Measurements from ENCODE around the gene SLC9A5.
A peak's percentile ranks its signal among the peaks of the same experiment; 100 is the strongest.

SLC9A5 gene

DNA sequence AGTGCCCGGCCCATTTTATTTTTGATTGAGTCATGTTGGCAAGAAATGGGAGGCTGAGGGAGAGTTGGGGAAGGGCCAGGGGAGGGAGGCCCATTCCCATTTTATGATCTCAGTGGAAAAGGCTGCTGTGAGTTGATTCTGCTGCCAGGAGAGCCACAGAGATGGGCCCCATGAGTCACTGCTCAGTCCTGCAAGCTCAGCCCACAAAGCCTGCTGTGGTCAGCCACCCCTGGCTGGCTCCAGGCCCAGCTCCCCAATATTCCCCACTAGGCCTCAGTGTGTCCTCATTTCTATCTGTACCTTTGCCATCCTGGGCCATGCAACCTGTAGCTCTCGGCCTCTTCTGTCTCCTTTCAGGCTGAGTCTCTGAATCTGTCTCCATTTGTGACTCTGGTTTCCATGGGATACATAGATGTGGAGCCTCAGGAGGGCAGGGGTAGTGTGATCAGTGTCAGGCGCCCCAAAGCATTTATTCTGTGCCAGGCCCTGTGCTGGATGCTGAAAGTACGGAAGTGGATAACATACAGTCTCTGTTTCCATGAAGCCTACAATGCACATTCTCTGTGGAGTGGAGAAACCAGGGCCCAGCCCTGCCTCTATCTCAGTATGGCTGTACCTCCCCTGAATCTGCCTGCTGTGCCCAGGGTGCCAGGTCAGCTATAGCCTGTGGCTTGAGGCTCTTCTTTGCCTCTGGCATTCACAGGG is 28.7 kb downstream of the SLC9A5 start:
- Histone ChIP-seq H3K4me3 (ENCODE audit: low read depth, low read length) (peak overlapping the region; percentile 85), H3K4me1 (ENCODE audit: control insufficient read depth, insufficient read depth, low read length, unreplicated experiment) (peaks cover 35% of the 10 kb centered on the region), H3K79me2 (ENCODE audit: control insufficient read depth, insufficient read depth, low read length, unreplicated experiment) (peaks cover 26% of the 10 kb centered on the region), H3K36me3 (ENCODE audit: insufficient read depth, low read length) (peaks cover 5% of the 10 kb centered on the region; the same call in 1 of the 2 replicates), H3K27ac (ENCODE audit: low read depth, low read length) (peak overlapping the region; percentile 95), H2AFZ (ENCODE audit: low read length, unreplicated experiment) (no peak overlapping the region), H3K27me3 (ENCODE audit: insufficient read depth, low read length) (no peaks in the 10 kb centered on the region)

- Histone ChIP-seq H3K36me3 (ENCODE audit: insufficient read depth, low read length) (peaks cover 13% of the 10 kb centered on the region; the same call in 1 of the 2 replicates), H2AFZ (ENCODE audit: low read length, unreplicated experiment) (no peak overlapping the region), H3K4me3 (ENCODE audit: low read depth, low read length) (peak overlapping the region; percentile 85), H3K27ac (ENCODE audit: low read depth, low read length) (peak overlapping the region; percentile 95), H3K27me3 (ENCODE audit: insufficient read depth, low read length) (no peaks in the 10 kb centered on the region), H3K4me1 (ENCODE audit: control insufficient read depth, insufficient read depth, low read length, unreplicated experiment) (peaks cover 35% of the 10 kb centered on the region), H3K79me2 (ENCODE audit: control insufficient read depth, insufficient read depth, low read length, unreplicated experiment) (peaks cover 26% of the 10 kb centered on the region)
These were observed 29.4 kb downstream of the SLC9A5 start for GRCh38 chr16:67277999-67278772.

DNA sequence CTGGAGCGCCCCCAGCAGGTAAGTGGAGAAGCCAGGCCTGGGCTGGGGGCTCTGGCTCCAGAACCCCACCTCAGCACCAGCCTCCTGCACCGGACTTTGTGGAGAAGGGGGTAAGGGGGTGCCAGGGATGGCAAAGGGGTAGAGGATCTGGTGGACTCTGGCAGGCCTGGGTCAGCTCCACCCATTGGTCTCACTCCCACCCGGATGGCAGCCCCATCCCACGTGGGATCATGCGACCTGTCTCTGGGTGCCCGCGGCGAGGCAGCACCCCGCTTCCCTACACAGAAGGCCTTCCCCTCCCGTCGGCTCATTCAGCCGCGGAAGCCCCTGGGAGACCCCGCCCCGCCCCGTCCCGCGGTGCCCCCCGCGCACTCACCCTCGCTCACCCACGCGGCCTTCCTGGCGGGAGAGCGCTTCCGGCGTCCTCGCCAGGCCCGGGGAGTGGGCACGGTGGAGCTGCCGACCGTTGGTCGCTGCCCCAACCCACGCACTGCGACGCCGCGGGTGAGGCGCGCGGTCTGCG is 30.1 kb downstream of the SLC9A5 start:
- H3K4me1 ChIP-seq (ENCODE audit: control insufficient read depth, insufficient read depth, low read length, unreplicated experiment), result peaks cover 35% of the 10 kb centered on the region
- H3K27ac ChIP-seq (ENCODE audit: low read depth, low read length), result peak overlapping the region; percentile 95

GRCh38 chr16:67279296-67280089 is 30.7 kb downstream of the SLC9A5 start, which contains the start of gene PLEKHG4:
Gene PLEKHG4 (plus strand): TSS chr16:67279532. CDS start chr16:67280045, 513 bp downstream.
- Histone ChIP-seq H3K27me3 (ENCODE audit: insufficient read depth, low read length) (no peaks in the 10 kb centered on the region), H3K27ac (ENCODE audit: low read depth, low read length) (peak within 1 kb of the TSS; percentile 95), H3K4me1 (ENCODE audit: control insufficient read depth, insufficient read depth, low read length, unreplicated experiment) (peaks cover 35% of the 10 kb centered on the region), H3K4me3 (ENCODE audit: low read depth, low read length) (peak within 1 kb of the TSS; percentile 85), H3K36me3 (ENCODE audit: insufficient read depth, low read length) (peaks cover 16% of the 10 kb centered on the region; the same call in 1 of the 2 replicates), H3K79me2 (ENCODE audit: control insufficient read depth, insufficient read depth, low read length, unreplicated experiment) (peaks cover 26% of the 10 kb centered on the region), H2AFZ (ENCODE audit: low read length, unreplicated experiment) (peak within 1 kb of the TSS; percentile 90)

More for the DNA sequence above, 30.1 kb downstream of the SLC9A5 start:
- Histone ChIP-seq H3K4me3 (ENCODE audit: low read depth, low read length) (peak overlapping the region; percentile 85), H2AFZ (ENCODE audit: low read length, unreplicated experiment) (peak overlapping the region; percentile 90), H3K27me3 (ENCODE audit: insufficient read depth, low read length) (no peaks in the 10 kb centered on the region), H3K36me3 (ENCODE audit: insufficient read depth, low read length) (peaks cover 13% of the 10 kb centered on the region; the same call in 1 of the 2 replicates), H3K79me2 (ENCODE audit: control insufficient read depth, insufficient read depth, low read length, unreplicated experiment) (peaks cover 26% of the 10 kb centered on the region)

DNA sequence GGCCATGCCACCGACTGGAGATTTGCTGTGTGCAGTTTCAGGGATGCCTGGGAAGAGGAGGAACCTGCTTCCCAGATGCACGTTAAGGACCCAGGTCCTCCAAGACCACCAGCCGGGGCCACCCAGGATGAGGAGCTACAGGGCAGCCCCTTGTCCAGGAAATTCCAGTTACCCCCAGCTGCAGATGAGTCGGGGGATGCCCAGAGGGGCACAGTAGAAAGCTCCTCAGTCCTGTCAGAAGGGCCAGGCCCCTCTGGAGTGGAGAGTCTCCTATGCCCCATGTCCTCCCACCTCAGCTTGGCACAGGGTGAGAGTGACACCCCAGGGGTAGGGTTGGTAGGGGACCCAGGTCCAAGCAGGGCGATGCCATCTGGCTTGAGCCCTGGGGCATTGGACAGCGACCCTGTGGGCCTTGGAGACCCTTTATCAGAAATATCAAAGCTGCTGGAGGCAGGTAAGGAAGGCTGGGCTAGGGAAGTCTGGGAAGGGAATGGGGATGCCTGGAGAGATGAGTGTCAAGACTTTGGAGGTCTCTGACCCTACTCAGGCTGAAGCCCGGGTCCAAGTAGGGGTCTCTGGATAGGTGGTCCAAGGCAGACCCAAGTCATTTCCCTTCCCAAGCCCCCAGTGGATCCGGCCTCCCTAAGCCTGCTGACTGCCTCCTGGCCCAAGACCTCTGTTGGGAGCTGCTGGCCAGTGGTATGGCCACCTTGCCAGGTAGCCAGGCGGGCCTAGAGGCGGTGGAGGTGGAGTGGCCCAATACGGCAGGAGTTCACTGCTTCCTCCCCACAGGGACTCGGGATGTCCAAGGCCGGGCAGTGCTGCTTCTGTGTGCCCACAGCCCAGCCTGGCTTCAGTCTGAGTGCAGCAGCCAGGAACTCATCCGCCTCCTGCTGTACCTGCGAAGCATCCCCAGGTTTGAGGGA is 31.6 kb downstream of the SLC9A5 start:
- no peak overlapping the region for H2AFZ ChIP-seq (ENCODE audit: low read length, unreplicated experiment)
- peaks cover 23% of the 10 kb centered on the region for H3K79me2 ChIP-seq (ENCODE audit: control insufficient read depth, insufficient read depth, low read length, unreplicated experiment)
- no peaks in the 10 kb centered on the region for H3K27me3 ChIP-seq (ENCODE audit: insufficient read depth, low read length)
- peak overlapping the region; percentile 85 for H3K4me3 ChIP-seq (ENCODE audit: low read depth, low read length)
- no peak overlapping the region for H3K27ac ChIP-seq (ENCODE audit: low read depth, low read length)
- H3K36me3 ChIP-seq (ENCODE audit: insufficient read depth, low read length), result peaks cover 17% of the 10 kb centered on the region; the same call in 1 of the 2 replicates
- H3K4me1 ChIP-seq (ENCODE audit: control insufficient read depth, insufficient read depth, low read length, unreplicated experiment), result peaks cover 32% of the 10 kb centered on the region

- peaks cover 13% of the 10 kb centered on the region; the same call in 1 of the 2 replicates for H3K36me3 ChIP-seq (ENCODE audit: insufficient read depth, low read length)
- H2AFZ ChIP-seq (ENCODE audit: low read length, unreplicated experiment), result no peak overlapping the region
- H3K4me1 ChIP-seq (ENCODE audit: control insufficient read depth, insufficient read depth, low read length, unreplicated experiment), result peaks cover 26% of the 10 kb centered on the region
- H3K27ac ChIP-seq (ENCODE audit: low read depth, low read length), result no peak overlapping the region
- H3K4me3 ChIP-seq (ENCODE audit: low read depth, low read length), result no peak overlapping the region
- peaks cover 13% of the 10 kb centered on the region for H3K79me2 ChIP-seq (ENCODE audit: control insufficient read depth, insufficient read depth, low read length, unreplicated experiment)
- no peaks in the 10 kb centered on the region for H3K27me3 ChIP-seq (ENCODE audit: insufficient read depth, low read length)
These were observed 33.0 kb downstream of the SLC9A5 start for GRCh38 chr16:67281536-67282446.

DNA sequence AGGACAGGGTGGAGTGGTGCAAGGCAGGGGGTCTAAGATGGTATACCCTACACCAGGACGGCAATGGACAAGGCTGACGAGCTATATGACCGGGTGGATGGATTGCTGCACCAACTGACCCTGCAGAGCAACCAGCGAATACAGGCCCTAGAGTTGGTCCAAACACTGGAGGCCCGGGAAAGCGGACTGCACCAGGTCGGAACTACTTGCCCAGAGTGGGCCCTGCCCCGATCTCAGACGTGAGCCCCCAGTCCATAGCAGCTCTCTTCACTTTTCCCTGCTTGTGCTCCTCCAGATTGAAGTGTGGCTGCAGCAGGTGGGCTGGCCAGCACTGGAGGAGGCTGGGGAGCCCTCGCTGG is 33.6 kb downstream of the SLC9A5 start:
- Histone ChIP-seq H3K36me3 (ENCODE audit: insufficient read depth, low read length) (peaks cover 13% of the 10 kb centered on the region; the same call in 1 of the 2 replicates), H3K27ac (ENCODE audit: low read depth, low read length) (no peak overlapping the region), H3K4me3 (ENCODE audit: low read depth, low read length) (no peak overlapping the region), H3K27me3 (ENCODE audit: insufficient read depth, low read length) (no peaks in the 10 kb centered on the region), H2AFZ (ENCODE audit: low read length, unreplicated experiment) (no peak overlapping the region), H3K4me1 (ENCODE audit: control insufficient read depth, insufficient read depth, low read length, unreplicated experiment) (peaks cover 22% of the 10 kb centered on the region), H3K79me2 (ENCODE audit: control insufficient read depth, insufficient read depth, low read length, unreplicated experiment) (peaks cover 13% of the 10 kb centered on the region)

DNA sequence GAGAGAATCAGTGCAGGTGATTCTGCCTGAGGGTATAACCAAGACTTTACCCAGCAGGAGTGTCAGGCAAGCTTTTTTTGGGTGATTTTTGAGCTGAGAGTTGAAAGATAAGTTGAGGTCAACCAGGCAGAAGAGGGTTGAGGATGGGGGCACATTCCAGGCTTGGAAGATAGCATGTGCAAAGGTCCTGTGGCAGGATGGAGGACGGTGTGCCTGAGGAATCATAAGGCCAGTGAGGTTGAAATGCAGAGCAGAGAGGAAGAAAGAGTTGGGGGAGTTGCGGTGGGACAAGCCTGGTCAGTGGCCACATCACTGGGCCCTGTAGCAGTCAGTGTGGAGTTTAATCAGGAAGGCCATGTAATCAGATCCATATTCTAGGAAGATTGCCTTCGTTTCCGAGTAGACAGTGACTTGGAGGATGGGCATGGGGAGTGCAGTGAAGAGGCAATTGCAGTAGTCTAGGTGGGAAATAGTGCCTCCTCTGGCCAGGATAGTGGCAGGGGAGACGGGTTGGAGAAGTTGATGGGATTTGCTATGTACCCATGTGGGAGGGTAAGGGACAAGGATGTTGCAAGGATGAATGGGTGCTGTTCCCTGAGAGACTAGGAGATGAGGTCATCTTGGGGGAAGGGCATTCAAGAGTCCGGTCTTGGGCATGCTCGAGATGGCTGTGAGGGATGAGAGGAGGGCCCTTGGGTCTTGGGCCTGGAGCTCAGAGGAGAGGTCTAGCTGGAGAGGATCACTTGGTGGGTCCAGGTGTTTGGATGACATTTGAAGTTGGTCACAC is 34.5 kb downstream of the SLC9A5 start:
- Histone ChIP-seq H3K27me3 (ENCODE audit: insufficient read depth, low read length) (no peaks in the 10 kb centered on the region), H3K4me1 (ENCODE audit: control insufficient read depth, insufficient read depth, low read length, unreplicated experiment) (peaks cover 14% of the 10 kb centered on the region), H3K4me3 (ENCODE audit: low read depth, low read length) (no peak overlapping the region), H3K36me3 (ENCODE audit: insufficient read depth, low read length) (peaks cover 13% of the 10 kb centered on the region; the same call in 1 of the 2 replicates), H3K79me2 (ENCODE audit: control insufficient read depth, insufficient read depth, low read length, unreplicated experiment) (peaks cover 13% of the 10 kb centered on the region), H3K27ac (ENCODE audit: low read depth, low read length) (no peak overlapping the region), H2AFZ (ENCODE audit: low read length, unreplicated experiment) (no peak overlapping the region)
